ENCODE measurements around the gene EVI2A. TPM values are rescaled to one million over a fixed set of nuclear protein-coding genes. Genes with fewer than 3 reads are reported as not detected.

Gene EVI2A
- polyA plus RNA-seq, 1 donor (not counting 4 experiments of a cell fraction or from before 2014, with no cell fraction given): 0.12 TPM

GRCh38 chr17:31299624-31300023, 21.8 kb downstream of the EVI2A start:
- H3K9me1 ChIP-seq (ENCODE audit: control insufficient read depth, extremely low read depth, insufficient read depth, low read length): no peaks in the 10 kb centered on the region
- no peaks in the 10 kb centered on the region for H4K20me1 ChIP-seq (ENCODE audit: control insufficient read depth, extremely low read depth, insufficient read depth, low read length)
- H2AFZ ChIP-seq (ENCODE audit: control insufficient read depth, low read length): no peak overlapping the region
- no peak overlapping the region for H3K4me3 ChIP-seq (ENCODE audit: control insufficient read depth in 2 of 3, extremely low read depth in 1 of 3, insufficient read depth in 2 of 3, low read depth in 1 of 3, low read length in 3 of 3)
- dilution Hi-C loops (cut with MboI; ENCODE audit: extremely low pct_ligation_motif_present, low sequenced_read_pairs): no loop called here
- no peak for TF ChIP-seq EZH2 (IDR thresholded peaks at IDR 0.05; ENCODE audit: low read length)
- TF ChIP-seq, protein P1, sequence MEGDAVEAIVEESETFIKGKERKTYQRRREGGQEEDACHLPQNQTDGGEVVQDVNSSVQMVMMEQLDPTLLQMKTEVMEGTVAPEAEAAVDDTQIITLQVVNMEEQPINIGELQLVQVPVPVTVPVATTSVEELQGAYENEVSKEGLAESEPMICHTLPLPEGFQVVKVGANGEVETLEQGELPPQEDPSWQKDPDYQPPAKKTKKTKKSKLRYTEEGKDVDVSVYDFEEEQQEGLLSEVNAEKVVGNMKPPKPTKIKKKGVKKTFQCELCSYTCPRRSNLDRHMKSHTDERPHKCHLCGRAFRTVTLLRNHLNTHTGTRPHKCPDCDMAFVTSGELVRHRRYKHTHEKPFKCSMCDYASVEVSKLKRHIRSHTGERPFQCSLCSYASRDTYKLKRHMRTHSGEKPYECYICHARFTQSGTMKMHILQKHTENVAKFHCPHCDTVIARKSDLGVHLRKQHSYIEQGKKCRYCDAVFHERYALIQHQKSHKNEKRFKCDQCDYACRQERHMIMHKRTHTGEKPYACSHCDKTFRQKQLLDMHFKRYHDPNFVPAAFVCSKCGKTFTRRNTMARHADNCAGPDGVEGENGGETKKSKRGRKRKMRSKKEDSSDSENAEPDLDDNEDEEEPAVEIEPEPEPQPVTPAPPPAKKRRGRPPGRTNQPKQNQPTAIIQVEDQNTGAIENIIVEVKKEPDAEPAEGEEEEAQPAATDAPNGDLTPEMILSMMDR (optimal IDR thresholded peaks at IDR 0.05 in 1 of 3, IDR thresholded peaks at IDR 0.05 in 1 of 3, conservative IDR thresholded peaks at IDR 0.05 in 1 of 3; ENCODE audit: extremely low read depth in 1 of 3, insufficient read depth in 2 of 3, low read length in 3 of 3): no peak
- H3K27me3 ChIP-seq (ENCODE audit: control insufficient read depth, extremely low read depth, insufficient read depth, low read length): no peaks in the 10 kb centered on the region
- H3K27ac ChIP-seq (ENCODE audit: control insufficient read depth, insufficient read depth, low read length): no peak overlapping the region
- H3K36me3 ChIP-seq (ENCODE audit: control insufficient read depth in 2 of 2, extremely low read depth in 1 of 2, insufficient read depth in 2 of 2, low read length in 2 of 2): peaks cover 0 to 1% of the 10 kb centered on the region in 2 experiments
- no peaks in the 10 kb centered on the region for H3K4me1 ChIP-seq (ENCODE audit: control insufficient read depth, extremely low read depth, insufficient read depth, low read length)
- no peaks in the 10 kb centered on the region for H3K79me2 ChIP-seq (ENCODE audit: control insufficient read depth, insufficient read depth, low read length)
- no peak for DNase-seq (ENCODE audit: low read depth, low spot score)
- H3K9ac ChIP-seq (ENCODE audit: control insufficient read depth, extremely low read depth, insufficient read depth, low read length): no peak overlapping the region
- FAIRE-seq: no peak
- H3K4me2 ChIP-seq (ENCODE audit: control insufficient read depth, extremely low read depth, insufficient read depth, low read depth, low read length): no peak overlapping the region
- H3K9me3 ChIP-seq (ENCODE audit: control insufficient read depth, low read depth, low read length): no peaks in the 10 kb centered on the region

GRCh38 chr17:31297090-31297489, 24.3 kb downstream of the EVI2A start, which contains the start of gene OMG:
Gene OMG (minus strand): TSS chr17:31297239. CDS start chr17:31296331, 908 bp downstream.
- Histone ChIP-seq H3K4me1 (ENCODE audit: control insufficient read depth, extremely low read depth, insufficient read depth, low read length) (no peaks in the 10 kb centered on the region), H4K20me1 (ENCODE audit: control insufficient read depth, extremely low read depth, insufficient read depth, low read length) (no peaks in the 10 kb centered on the region), H3K9me1 (ENCODE audit: control insufficient read depth, extremely low read depth, insufficient read depth, low read length) (no peaks in the 10 kb centered on the region), H3K9ac (ENCODE audit: control insufficient read depth, extremely low read depth, insufficient read depth, low read length) (no peak within 1 kb of the TSS), H3K27ac (ENCODE audit: control insufficient read depth, insufficient read depth, low read length) (no peak within 1 kb of the TSS), H3K4me3 (ENCODE audit: control insufficient read depth in 2 of 3, extremely low read depth in 1 of 3, insufficient read depth in 2 of 3, low read depth in 1 of 3, low read length in 3 of 3) (no peak within 1 kb of the TSS), H3K79me2 (ENCODE audit: control insufficient read depth, insufficient read depth, low read length) (no peaks in the 10 kb centered on the region), H2AFZ (ENCODE audit: control insufficient read depth, low read length) (no peak within 1 kb of the TSS), H3K36me3 (ENCODE audit: control insufficient read depth in 2 of 2, extremely low read depth in 1 of 2, insufficient read depth in 2 of 2, low read length in 2 of 2) (peaks cover 0 to 1% of the 10 kb centered on the region in 2 experiments), H3K27me3 (ENCODE audit: control insufficient read depth, extremely low read depth, insufficient read depth, low read length) (no peaks in the 10 kb centered on the region), H3K4me2 (ENCODE audit: control insufficient read depth, extremely low read depth, insufficient read depth, low read depth, low read length) (no peak within 1 kb of the TSS), H3K9me3 (ENCODE audit: control insufficient read depth, low read depth, low read length) (no peaks in the 10 kb centered on the region)
- TF ChIP-seq, protein P1 (optimal IDR thresholded peaks at IDR 0.05 in 1 of 3, IDR thresholded peaks at IDR 0.05 in 1 of 3, conservative IDR thresholded peaks at IDR 0.05 in 1 of 3; ENCODE audit: extremely low read depth in 1 of 3, insufficient read depth in 2 of 3, low read length in 3 of 3): no peak
- no peak for TF ChIP-seq EZH2 (IDR thresholded peaks at IDR 0.05; ENCODE audit: low read length)
- no peak for FAIRE-seq
- dilution Hi-C loops (cut with MboI; ENCODE audit: extremely low pct_ligation_motif_present, low sequenced_read_pairs): no loop called here
- DNase-seq (ENCODE audit: low read depth, low spot score): no peak

All from keratinocyte (primary cell).